DOHH2 (cell line): ENCODE measurements around the gene KIAA0040.

Source experiments
- EZH2phosphoT487 ChIP-seq: fragments of 200-600 bp; sonication (generic); IDR thresholded peaks from 2 replicates; pipeline ENCODE4 v1.6.1; 2017; ENCODE audit warnings: borderline replicate concordance, mild to moderate bottlenecking, antibody characterized with exemption, low read length, moderate library complexity, mixed read lengths
- TF ChIP-seq, protein P1 (sequence below): fragments of 200-600 bp; sonication (generic); IDR thresholded peaks from one replicate; pipeline ENCODE4 v1.5.1; 2014; ENCODE audit warnings: antibody characterized with exemption, mild to moderate bottlenecking, low read depth, low read length; ENCODE audit not compliant: poor library complexity, severe bottlenecking

DNA sequence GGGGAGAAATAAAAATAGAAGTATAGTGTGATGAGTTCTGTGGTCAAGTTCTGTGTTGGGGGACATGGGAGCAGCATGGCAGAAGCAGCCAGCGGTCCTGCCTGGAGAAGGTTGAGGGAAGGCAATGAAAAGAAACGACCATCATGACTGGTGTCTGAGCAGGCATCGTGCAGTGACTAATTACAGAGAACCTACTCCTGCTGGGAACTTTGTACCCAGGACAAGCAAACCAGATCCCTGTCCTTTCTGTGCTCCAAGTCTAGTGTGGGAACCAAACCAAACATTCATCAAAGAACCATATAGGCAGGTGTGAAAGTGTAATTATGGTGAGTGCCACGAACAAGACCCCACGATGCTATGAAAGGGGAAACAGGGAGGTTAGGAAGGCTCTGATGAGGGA lies 25.8 kb downstream of the KIAA0040 start:
- TF ChIP-seq, protein P1, sequence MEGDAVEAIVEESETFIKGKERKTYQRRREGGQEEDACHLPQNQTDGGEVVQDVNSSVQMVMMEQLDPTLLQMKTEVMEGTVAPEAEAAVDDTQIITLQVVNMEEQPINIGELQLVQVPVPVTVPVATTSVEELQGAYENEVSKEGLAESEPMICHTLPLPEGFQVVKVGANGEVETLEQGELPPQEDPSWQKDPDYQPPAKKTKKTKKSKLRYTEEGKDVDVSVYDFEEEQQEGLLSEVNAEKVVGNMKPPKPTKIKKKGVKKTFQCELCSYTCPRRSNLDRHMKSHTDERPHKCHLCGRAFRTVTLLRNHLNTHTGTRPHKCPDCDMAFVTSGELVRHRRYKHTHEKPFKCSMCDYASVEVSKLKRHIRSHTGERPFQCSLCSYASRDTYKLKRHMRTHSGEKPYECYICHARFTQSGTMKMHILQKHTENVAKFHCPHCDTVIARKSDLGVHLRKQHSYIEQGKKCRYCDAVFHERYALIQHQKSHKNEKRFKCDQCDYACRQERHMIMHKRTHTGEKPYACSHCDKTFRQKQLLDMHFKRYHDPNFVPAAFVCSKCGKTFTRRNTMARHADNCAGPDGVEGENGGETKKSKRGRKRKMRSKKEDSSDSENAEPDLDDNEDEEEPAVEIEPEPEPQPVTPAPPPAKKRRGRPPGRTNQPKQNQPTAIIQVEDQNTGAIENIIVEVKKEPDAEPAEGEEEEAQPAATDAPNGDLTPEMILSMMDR: no peak
- no peak for TF ChIP-seq EZH2phosphoT487
